Esophagus squamous epithelium (tissue), 5 donors: ENCODE measurements around the gene RP2. TPM values are rescaled to one million over a fixed set of nuclear protein-coding genes. Genes with fewer than 3 reads are reported as not detected.

ENCODE experiments used
- DNase-seq: peaks from one replicate; lab custom pipeline; 2025; lab: John Stamatoyannopoulos, UW
- H3K27ac ChIP-seq, 4 donors: fragments of 200-600 bp; sonication (generic); one replicate each; pipeline ENCODE4 v1.5.1; 2016 to 2019; ENCODE audit warnings: mild to moderate bottlenecking in 1 of 4
- H3K27me3 ChIP-seq, 4 donors: fragments of 200-600 bp; sonication (generic); 1 replicate in 3 of 4; 2 replicates in 1 of 4; pipeline versions ENCODE4 v1.5.1 to v1.6.0; 2017 to 2021; ENCODE audit warnings: antibody characterized with exemption in 1 of 4
- H3K36me3 ChIP-seq, 3 donors: fragments of 200-600 bp; sonication (generic); one replicate each; pipeline ENCODE4 v1.5.1; 2016 to 2019
- H3K4me1 ChIP-seq, 3 donors: fragments of 200-600 bp; sonication (generic); one replicate each; pipeline ENCODE4 v1.5.1; 2017 to 2019
- H3K4me3 ChIP-seq, 4 donors: fragments of 200-600 bp; sonication (generic); 1 replicate in 3 of 4; 2 replicates in 1 of 4; pipeline ENCODE4 v1.5.1; 2016 to 2019; ENCODE audit warnings: mild to moderate bottlenecking in 2 of 4, moderate library complexity in 1 of 4
- H3K9me3 ChIP-seq, 3 donors: fragments of 200-600 bp; sonication (generic); one replicate each; pipeline ENCODE4 v1.5.1; 2016 to 2019
- POLR2A ChIP-seq, 4 donors: fragments of 450-650 bp; IDR thresholded peaks; one replicate each; pipeline ENCODE4 v1.6.1; 2017; ENCODE audit warnings: antibody characterized with exemption in 4 of 4, mild to moderate bottlenecking in 4 of 4, moderate library complexity in 3 of 4
- WGBS, 2 donors: methylation state at CpG; one replicate each; pipeline ENCODE4 v1.1.5; 2018; 5-methylcytosine and 5-hydroxymethylcytosine counted together
- intact Hi-C: fragments of 100-400 bp; cut with DNase I; formaldehyde crosslinking; loops from one replicate; pipeline ENCODE4 v1.15.0; 2022
- total RNA-seq, 4 donors: library from RNA; depleted of rRNA; stranded (reverse); fragments of >200 nt; gene quantifications; one replicate each; pipeline ENCODE4 v1.1.0, GENCODE V29; 2016
- TF ChIP-seq, protein P1 (sequence below), 6 experiments: fragments of 450-650 bp in 4 of 6; fragments of 200-600 bp in 2 of 6; sonication (generic) in 2 of 6; IDR thresholded peaks; one replicate each; pipeline ENCODE4 v1.5.1; 2016 to 2019; ENCODE audit warnings: antibody characterized with exemption in 6 of 6, mild to moderate bottlenecking in 4 of 6, moderate library complexity in 4 of 6
- donor health status: DM: yes; HTN: yes; CAD: no.

Gene RP2
- total RNA-seq, 4 donors from 2014 or later, result 14.9 to 21.9 (median 17.6) TPM

GRCh38 chrX:46873746-46874145 lies 36.9 kb downstream of the RP2 start:
- Histone ChIP-seq H3K9me3 (no peaks in the 10 kb centered on the region), H3K27me3 (no peaks in the 10 kb centered on the region), H3K4me3 (no peak overlapping the region), H3K27ac (no peak overlapping the region), H3K4me1 (no peaks in the 10 kb centered on the region), H3K36me3 (no peaks in the 10 kb centered on the region)
- intact Hi-C loops, result no loop called here
- DNase-seq, result no peak
- 42 to 80% methylated on average over 2 of the region's 2 CpGs for WGBS, 2 donors
- TF ChIP-seq POLR2A (IDR thresholded peaks at IDR 0.05), result no peak
- TF ChIP-seq, protein P1, sequence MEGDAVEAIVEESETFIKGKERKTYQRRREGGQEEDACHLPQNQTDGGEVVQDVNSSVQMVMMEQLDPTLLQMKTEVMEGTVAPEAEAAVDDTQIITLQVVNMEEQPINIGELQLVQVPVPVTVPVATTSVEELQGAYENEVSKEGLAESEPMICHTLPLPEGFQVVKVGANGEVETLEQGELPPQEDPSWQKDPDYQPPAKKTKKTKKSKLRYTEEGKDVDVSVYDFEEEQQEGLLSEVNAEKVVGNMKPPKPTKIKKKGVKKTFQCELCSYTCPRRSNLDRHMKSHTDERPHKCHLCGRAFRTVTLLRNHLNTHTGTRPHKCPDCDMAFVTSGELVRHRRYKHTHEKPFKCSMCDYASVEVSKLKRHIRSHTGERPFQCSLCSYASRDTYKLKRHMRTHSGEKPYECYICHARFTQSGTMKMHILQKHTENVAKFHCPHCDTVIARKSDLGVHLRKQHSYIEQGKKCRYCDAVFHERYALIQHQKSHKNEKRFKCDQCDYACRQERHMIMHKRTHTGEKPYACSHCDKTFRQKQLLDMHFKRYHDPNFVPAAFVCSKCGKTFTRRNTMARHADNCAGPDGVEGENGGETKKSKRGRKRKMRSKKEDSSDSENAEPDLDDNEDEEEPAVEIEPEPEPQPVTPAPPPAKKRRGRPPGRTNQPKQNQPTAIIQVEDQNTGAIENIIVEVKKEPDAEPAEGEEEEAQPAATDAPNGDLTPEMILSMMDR (IDR thresholded peaks at IDR 0.05), result no peak

GRCh38 chrX:46876901-46877300 lies 40.1 kb downstream of the RP2 start:
- DNase-seq, result no peak
- no peaks in the 10 kb centered on the region for H3K9me3 ChIP-seq
- intact Hi-C loops, result no loop called here
- peaks cover 0 to 23% (median 0%) of the 10 kb centered on the region in 3 donors for H3K36me3 ChIP-seq
- no peaks in the 10 kb centered on the region for H3K27me3 ChIP-seq
- H3K4me3 ChIP-seq, result no peak overlapping the region
- TF ChIP-seq, protein P1 (IDR thresholded peaks at IDR 0.05), result no peak
- no peak for TF ChIP-seq POLR2A (IDR thresholded peaks at IDR 0.05)
- H3K4me1 ChIP-seq, result no peaks in the 10 kb centered on the region
- H3K27ac ChIP-seq, result no peak overlapping the region

GRCh38 chrX:46882266-46882665 lies 45.4 kb downstream of the RP2 start:
- intact Hi-C loops, result no loop called here
- Histone ChIP-seq H3K27ac (no peak overlapping the region), H3K36me3 (peaks cover 0 to 46% (median 0%) of the 10 kb centered on the region in 3 donors), H3K9me3 (no peaks in the 10 kb centered on the region), H3K4me3 (no peak overlapping the region), H3K27me3 (no peaks in the 10 kb centered on the region), H3K4me1 (no peaks in the 10 kb centered on the region)
- 80 to 89% methylated on average over 1 of the region's 1 CpG for WGBS, 2 donors
- DNase-seq, result no peak
- TF ChIP-seq POLR2A (IDR thresholded peaks at IDR 0.05), result no peak
- TF ChIP-seq, protein P1 (IDR thresholded peaks at IDR 0.05), result no peak

GRCh38 chrX:46884799-46885198 lies 48.0 kb downstream of the RP2 start:
- H3K36me3 ChIP-seq, result peaks cover 0 to 51% (median 0%) of the 10 kb centered on the region in 3 donors
- TF ChIP-seq, protein P1 (IDR thresholded peaks at IDR 0.05), result no peak
- TF ChIP-seq POLR2A (IDR thresholded peaks at IDR 0.05), result no peak
- DNase-seq, result no peak
- H3K4me1 ChIP-seq, result no peaks in the 10 kb centered on the region
- 79 to 100% methylated on average over 3 of the region's 3 CpGs for WGBS, 2 donors
- no peaks in the 10 kb centered on the region for H3K9me3 ChIP-seq
- H3K4me3 ChIP-seq, result no peak overlapping the region
- intact Hi-C loops, result no loop called here
- no peaks in the 10 kb centered on the region for H3K27me3 ChIP-seq
- no peak overlapping the region for H3K27ac ChIP-seq

DNA sequence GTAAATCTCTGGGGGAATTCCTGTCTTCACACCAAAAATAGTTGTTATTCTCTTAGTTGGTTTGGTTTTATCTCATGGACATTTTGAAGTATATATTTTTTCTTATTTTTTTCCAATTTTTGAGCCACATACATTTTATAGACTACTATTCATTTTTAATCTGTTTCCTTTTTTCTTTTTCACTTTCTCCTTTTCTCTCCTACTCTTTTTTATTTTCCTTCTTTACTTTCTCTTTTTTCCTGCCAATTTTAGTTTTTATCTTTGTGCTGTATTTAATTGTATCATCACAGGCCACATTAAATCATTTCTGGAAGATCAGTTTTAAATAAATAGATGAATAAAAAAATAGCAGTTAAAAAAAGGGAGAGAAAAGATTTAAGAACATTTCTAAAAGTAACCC lies 61.4 kb downstream of the RP2 start:
- Histone ChIP-seq H3K9me3 (no peaks in the 10 kb centered on the region), H3K27ac (no peak overlapping the region), H3K4me1 (peaks cover 0 to under 1% (median 0%) of the 10 kb centered on the region in 3 donors), H3K36me3 (no peaks in the 10 kb centered on the region), H3K27me3 (peaks cover 0 to 9% (median 0%) of the 10 kb centered on the region in 4 donors), H3K4me3 (no peak overlapping the region)
- no peak for DNase-seq
- no peak for TF ChIP-seq POLR2A (IDR thresholded peaks at IDR 0.05)
- intact Hi-C loops, result no loop called here
